GM12873 (cell line): ENCODE data around the gene RAB3C.

ENCODE experiments used
- CTCF ChIP-seq: IDR thresholded peaks from 2 replicates; pipeline ENCODE4 v1.5.1; 2012; ENCODE audit warnings: low read depth, mild to moderate bottlenecking, moderate library complexity, low read length, control low read depth; ENCODE audit not compliant: insufficient read depth; ENCODE audit errors: missing control alignments

The RAB3C gene

GRCh38 chr5:58745350-58745749 lies 162.5 kb downstream of the RAB3C start:
- no peak for TF ChIP-seq CTCF

GRCh38 chr5:58746321-58746720 lies 163.4 kb downstream of the RAB3C start:
- no peak for TF ChIP-seq CTCF

GRCh38 chr5:58750036-58750435 lies 167.2 kb downstream of the RAB3C start:
- TF ChIP-seq CTCF = no peak

GRCh38 chr5:58751222-58751837 lies 168.5 kb downstream of the RAB3C start:
- TF ChIP-seq CTCF = no peak

GRCh38 chr5:58752104-58752503 lies 169.2 kb downstream of the RAB3C start:
- TF ChIP-seq CTCF = no peak

GRCh38 chr5:58753446-58753845 lies 170.6 kb downstream of the RAB3C start:
- no peak for TF ChIP-seq CTCF

- no peak for TF ChIP-seq CTCF
These were observed 171.4 kb downstream of the RAB3C start for GRCh38 chr5:58754250-58754649.
